Suprapubic skin (tissue), 4 donors: ENCODE measurements around the gene ARHGDIG.

Experiments used
- EP300 ChIP-seq: sonication (generic); formaldehyde crosslinking; IDR thresholded peaks from one replicate; pipeline ENCODE4 v1.6.1; 2017; ENCODE audit warnings: antibody characterized with exemption
- POLR2A ChIP-seq, 2 donors: fragments of 450-650 bp; IDR thresholded peaks; one replicate each; pipeline ENCODE4 v1.6.1; 2017; ENCODE audit warnings: antibody characterized with exemption in 2 of 2, mild to moderate bottlenecking in 2 of 2, moderate library complexity in 2 of 2
- POLR2AphosphoS5 ChIP-seq, 3 donors: sonication (generic); formaldehyde crosslinking; IDR thresholded peaks; one replicate each; pipeline ENCODE4 v1.6.1; 2017; ENCODE audit warnings: antibody characterized with exemption in 3 of 3
- TF ChIP-seq, protein P1 (sequence below), 2 donors: fragments of 200-600 bp in 1 of 2; fragments of 450-650 bp in 1 of 2; sonication (generic) in 1 of 2; IDR thresholded peaks; one replicate each; pipeline ENCODE4 v1.5.1; 2016 to 2019; ENCODE audit warnings: antibody characterized with exemption in 2 of 2, mild to moderate bottlenecking in 1 of 2, moderate library complexity in 1 of 2

DNA sequence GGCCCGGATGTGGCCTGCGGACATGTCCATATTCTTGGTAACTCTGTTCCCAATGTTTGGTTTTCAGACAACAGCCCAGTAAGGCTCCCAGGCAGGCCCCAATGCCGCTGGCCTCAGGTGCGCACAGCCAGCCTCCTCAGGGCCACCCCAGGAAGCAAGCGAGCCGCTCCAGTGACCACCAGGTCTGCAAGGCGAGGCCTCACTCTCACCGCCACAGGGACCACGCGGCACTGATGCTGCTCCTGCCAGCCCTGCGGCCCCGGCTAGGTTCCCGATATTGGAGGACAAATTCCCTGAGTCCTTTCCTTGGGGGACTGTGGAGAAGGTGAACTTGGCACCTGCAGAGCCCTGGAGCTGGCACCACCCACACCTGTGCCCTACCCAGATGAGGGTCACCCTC is 21.6 kb downstream of the ARHGDIG start:
- TF ChIP-seq POLR2A (IDR thresholded peaks at IDR 0.05) (no peak), EP300 (no peak), POLR2AphosphoS5 (IDR thresholded peaks at IDR 0.05) (no peak)
- TF ChIP-seq, protein P1, sequence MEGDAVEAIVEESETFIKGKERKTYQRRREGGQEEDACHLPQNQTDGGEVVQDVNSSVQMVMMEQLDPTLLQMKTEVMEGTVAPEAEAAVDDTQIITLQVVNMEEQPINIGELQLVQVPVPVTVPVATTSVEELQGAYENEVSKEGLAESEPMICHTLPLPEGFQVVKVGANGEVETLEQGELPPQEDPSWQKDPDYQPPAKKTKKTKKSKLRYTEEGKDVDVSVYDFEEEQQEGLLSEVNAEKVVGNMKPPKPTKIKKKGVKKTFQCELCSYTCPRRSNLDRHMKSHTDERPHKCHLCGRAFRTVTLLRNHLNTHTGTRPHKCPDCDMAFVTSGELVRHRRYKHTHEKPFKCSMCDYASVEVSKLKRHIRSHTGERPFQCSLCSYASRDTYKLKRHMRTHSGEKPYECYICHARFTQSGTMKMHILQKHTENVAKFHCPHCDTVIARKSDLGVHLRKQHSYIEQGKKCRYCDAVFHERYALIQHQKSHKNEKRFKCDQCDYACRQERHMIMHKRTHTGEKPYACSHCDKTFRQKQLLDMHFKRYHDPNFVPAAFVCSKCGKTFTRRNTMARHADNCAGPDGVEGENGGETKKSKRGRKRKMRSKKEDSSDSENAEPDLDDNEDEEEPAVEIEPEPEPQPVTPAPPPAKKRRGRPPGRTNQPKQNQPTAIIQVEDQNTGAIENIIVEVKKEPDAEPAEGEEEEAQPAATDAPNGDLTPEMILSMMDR (IDR thresholded peaks at IDR 0.05) = no peak
